K562 (cell line): ENCODE data around the gene TSPAN32. TPM values are rescaled to one million over a fixed set of nuclear protein-coding genes. Genes with fewer than 3 reads are reported as not detected.

Source experiments
- CXXC5 ChIP-seq: fragments of 250-450 bp; sonication (Bioruptor Pico); IDR thresholded peaks from 2 replicates; pipeline ENCODE4 v1.8.0; 2022; ENCODE audit warnings: inconsistent platforms, mild to moderate bottlenecking, moderate library complexity
- GABPB1 ChIP-seq: sonication (generic); formaldehyde crosslinking; IDR thresholded peaks from 2 replicates; pipeline ENCODE4 v1.8.0; 2022; ENCODE audit warnings: mild to moderate bottlenecking, missing genetic modification reagents
- IRF2 ChIP-seq: sonication (generic); formaldehyde crosslinking; IDR thresholded peaks from 2 replicates; pipeline ENCODE4 v1.8.1; 2022; ENCODE audit warnings: mild to moderate bottlenecking, missing genetic modification reagents
- MAFF ChIP-seq: IDR thresholded peaks from 2 replicates; pipeline ENCODE4 v1.6.1; 2012; ENCODE audit warnings: low read length, improper control_type of control experiment
- MCM2 ChIP-seq: fragments of 450-650 bp; IDR thresholded peaks from 2 replicates; pipeline ENCODE4 v1.6.1; 2017; ENCODE audit warnings: low read depth, mild to moderate bottlenecking
- MYC ChIP-seq, 2 experiments: fragments of 250-450 bp in 1 of 2; sonication (Bioruptor Pico) in 1 of 2; IDR thresholded peaks; 2 replicates each; pipeline versions ENCODE4 v1.5.1 to v1.6.1; 2012 to 2021; ENCODE audit warnings: low read depth in 2 of 2, borderline replicate concordance in 1 of 2, improper control_type of control experiment in 1 of 2, low read length in 1 of 2, mild to moderate bottlenecking in 1 of 2, moderate library complexity in 1 of 2
- RAD21 ChIP-seq, 2 experiments: fragments of 250-450 bp in 1 of 2; fragments of 450-650 bp in 1 of 2; sonication (Bioruptor Pico) in 1 of 2; formaldehyde crosslinking in 1 of 2; IDR thresholded peaks in 1 of 2; conservative IDR thresholded peaks in 1 of 2; 2 replicates each; pipeline versions ENCODE4 v1.4.0 to v1.8.0; 2020 to 2022; ENCODE audit warnings: mild to moderate bottlenecking in 2 of 2, moderate library complexity in 1 of 2
- TAF15 ChIP-seq: fragments of 200-400 bp; formaldehyde crosslinking; IDR thresholded peaks from 2 replicates; pipeline ENCODE4 v1.6.1; 2017; ENCODE audit warnings: mild to moderate bottlenecking, low read depth, low read length, moderate library complexity
- WHSC1 ChIP-seq: IDR thresholded peaks from one replicate; pipeline ENCODE4 v1.6.1; 2012; ENCODE audit warnings: low read length, control low read depth, inconsistent platforms
- ZNF184 ChIP-seq: sonication (generic); formaldehyde crosslinking; IDR thresholded peaks from 2 replicates; pipeline ENCODE4 v1.5.0; 2020; ENCODE audit warnings: missing genetic modification reagents
- ZNF217 ChIP-seq: sonication (generic); formaldehyde crosslinking; IDR thresholded peaks from 2 replicates; pipeline ENCODE4 v1.8.0; 2022; ENCODE audit warnings: mild to moderate bottlenecking, missing genetic modification reagents
- ZNF263 ChIP-seq: sonication (generic); formaldehyde crosslinking; IDR thresholded peaks from 2 replicates; pipeline ENCODE4 v1.8.0; 2022; ENCODE audit warnings: mild to moderate bottlenecking, missing genetic modification reagents, borderline replicate concordance
- polyA plus RNA-seq, 8 experiments: library from polyadenylated mRNA; depleted of rRNA in 4 of 8; stranded (reverse) in 5 of 8; unstranded in 3 of 8; fragments of >200 nt; fragmentation: Nextera tagmentation in 2 of 8; fragmentation: Illumina TruSeq in 1 of 8; extraction: Ambion mirVana in 2 of 8; extraction: Trizol in 1 of 8; gene quantifications; 2 replicates each; pipeline versions ENCODE4 v1.2.1 to v1.2.3, GENCODE V29; 2011 to 2014; ENCODE audit warnings: inconsistent platforms in 1 of 8, missing spikeins in 1 of 8
- total RNA-seq, 7 experiments: library from RNA; depleted of rRNA in 6 of 7; stranded (reverse); fragments of >200 nt in 6 of 7; fragmentation: Illumina TruSeq in 2 of 7; extraction: Trizol in 2 of 7; gene quantifications; 2 replicates each; pipeline versions ENCODE4 v1.2.1 to v1.2.3, GENCODE V29; 2011 to 2021; ENCODE audit warnings: low replicate concordance in 1 of 7
- TF ChIP-seq, protein P1 (sequence below): fragments of 250-450 bp; sonication (Bioruptor Pico); IDR thresholded peaks from 2 replicates; pipeline ENCODE4 v1.5.0; 2021; ENCODE audit warnings: mild to moderate bottlenecking, borderline replicate concordance
- TF ChIP-seq, protein P2 (sequence below): fragments of 250-450 bp; sonication (Bioruptor Pico); IDR thresholded peaks from 2 replicates; pipeline ENCODE4 v1.4.0; 2020
- TF ChIP-seq, protein P3 (sequence below): sonication (generic); formaldehyde crosslinking; IDR thresholded peaks from 2 replicates; pipeline ENCODE4 v1.8.0; 2022; ENCODE audit warnings: mild to moderate bottlenecking, missing genetic modification reagents
- TF ChIP-seq, protein P4 (sequence below), 3 experiments: fragments of 200-800 bp in 1 of 3; sonication (Bioruptor generic) in 1 of 3; sonication (generic) in 1 of 3; formaldehyde crosslinking in 1 of 3; IDR thresholded peaks; 2 replicates each; pipeline versions ENCODE4 v1.6.1 to v1.8.0; 2016 to 2022; ENCODE audit warnings: mild to moderate bottlenecking in 2 of 3, missing compliant biosample characterization in 2 of 3, missing genetic modification characterization in 2 of 3, missing genetic modification reagents in 1 of 3

The TSPAN32 gene
- total and polyA plus RNA-seq, 9 of the 15 experiments (the other 6 are each of a cell fraction or from before 2014, with no cell fraction given): 0.21 to 7.3 (median 2.6) TPM

DNA sequence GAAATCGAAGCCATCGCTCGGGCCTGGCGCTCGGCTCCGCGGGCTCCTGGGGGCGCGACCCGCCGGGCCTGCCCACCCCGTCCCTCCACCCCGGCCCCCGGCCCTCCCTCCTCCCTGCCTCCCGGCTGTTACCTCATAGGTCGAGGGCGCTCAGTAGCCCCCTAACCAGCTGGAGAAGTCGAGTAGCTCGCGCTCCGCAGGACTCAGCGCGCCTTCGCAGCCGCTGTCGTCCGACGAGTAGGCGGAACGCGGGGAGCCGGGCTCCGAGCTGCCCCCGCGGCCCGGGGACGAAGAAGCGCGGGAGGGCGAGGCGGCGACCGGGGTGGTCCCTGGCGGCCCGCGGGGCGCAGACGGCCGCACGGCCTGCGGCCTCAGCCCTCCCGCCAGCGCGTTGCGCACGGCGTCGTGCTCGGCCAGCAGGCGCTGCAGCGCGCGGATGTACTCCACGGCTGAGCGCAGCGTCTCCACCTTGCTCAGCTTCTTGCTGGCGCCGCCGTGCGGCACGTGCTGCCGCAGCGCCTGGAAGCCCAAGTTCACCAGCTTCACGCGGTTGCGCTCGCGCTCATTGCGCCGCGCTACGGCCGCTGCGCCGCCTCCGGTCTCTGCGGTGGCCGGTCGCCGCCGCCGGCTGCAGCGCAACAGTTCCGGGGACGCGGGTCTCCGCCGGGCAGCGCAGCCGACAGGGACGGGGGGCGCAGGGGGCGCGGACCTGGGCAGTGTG, 32.1 kb upstream of the TSPAN32 start (continued):
- TF ChIP-seq, protein P1, sequence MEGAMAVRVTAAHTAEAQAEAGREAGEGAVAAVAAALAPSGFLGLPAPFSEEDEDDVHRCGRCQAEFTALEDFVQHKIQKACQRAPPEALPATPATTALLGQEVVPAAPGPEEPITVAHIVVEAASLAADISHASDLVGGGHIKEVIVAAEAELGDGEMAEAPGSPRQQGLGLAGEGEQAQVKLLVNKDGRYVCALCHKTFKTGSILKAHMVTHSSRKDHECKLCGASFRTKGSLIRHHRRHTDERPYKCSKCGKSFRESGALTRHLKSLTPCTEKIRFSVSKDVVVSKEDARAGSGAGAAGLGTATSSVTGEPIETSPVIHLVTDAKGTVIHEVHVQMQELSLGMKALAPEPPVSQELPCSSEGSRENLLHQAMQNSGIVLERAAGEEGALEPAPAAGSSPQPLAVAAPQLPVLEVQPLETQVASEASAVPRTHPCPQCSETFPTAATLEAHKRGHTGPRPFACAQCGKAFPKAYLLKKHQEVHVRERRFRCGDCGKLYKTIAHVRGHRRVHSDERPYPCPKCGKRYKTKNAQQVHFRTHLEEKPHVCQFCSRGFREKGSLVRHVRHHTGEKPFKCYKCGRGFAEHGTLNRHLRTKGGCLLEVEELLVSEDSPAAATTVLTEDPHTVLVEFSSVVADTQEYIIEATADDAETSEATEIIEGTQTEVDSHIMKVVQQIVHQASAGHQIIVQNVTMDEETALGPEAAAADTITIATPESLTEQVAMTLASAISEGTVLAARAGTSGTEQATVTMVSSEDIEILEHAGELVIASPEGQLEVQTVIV (CRISPR knock-in tag): no peak
- TF ChIP-seq, protein P2, sequence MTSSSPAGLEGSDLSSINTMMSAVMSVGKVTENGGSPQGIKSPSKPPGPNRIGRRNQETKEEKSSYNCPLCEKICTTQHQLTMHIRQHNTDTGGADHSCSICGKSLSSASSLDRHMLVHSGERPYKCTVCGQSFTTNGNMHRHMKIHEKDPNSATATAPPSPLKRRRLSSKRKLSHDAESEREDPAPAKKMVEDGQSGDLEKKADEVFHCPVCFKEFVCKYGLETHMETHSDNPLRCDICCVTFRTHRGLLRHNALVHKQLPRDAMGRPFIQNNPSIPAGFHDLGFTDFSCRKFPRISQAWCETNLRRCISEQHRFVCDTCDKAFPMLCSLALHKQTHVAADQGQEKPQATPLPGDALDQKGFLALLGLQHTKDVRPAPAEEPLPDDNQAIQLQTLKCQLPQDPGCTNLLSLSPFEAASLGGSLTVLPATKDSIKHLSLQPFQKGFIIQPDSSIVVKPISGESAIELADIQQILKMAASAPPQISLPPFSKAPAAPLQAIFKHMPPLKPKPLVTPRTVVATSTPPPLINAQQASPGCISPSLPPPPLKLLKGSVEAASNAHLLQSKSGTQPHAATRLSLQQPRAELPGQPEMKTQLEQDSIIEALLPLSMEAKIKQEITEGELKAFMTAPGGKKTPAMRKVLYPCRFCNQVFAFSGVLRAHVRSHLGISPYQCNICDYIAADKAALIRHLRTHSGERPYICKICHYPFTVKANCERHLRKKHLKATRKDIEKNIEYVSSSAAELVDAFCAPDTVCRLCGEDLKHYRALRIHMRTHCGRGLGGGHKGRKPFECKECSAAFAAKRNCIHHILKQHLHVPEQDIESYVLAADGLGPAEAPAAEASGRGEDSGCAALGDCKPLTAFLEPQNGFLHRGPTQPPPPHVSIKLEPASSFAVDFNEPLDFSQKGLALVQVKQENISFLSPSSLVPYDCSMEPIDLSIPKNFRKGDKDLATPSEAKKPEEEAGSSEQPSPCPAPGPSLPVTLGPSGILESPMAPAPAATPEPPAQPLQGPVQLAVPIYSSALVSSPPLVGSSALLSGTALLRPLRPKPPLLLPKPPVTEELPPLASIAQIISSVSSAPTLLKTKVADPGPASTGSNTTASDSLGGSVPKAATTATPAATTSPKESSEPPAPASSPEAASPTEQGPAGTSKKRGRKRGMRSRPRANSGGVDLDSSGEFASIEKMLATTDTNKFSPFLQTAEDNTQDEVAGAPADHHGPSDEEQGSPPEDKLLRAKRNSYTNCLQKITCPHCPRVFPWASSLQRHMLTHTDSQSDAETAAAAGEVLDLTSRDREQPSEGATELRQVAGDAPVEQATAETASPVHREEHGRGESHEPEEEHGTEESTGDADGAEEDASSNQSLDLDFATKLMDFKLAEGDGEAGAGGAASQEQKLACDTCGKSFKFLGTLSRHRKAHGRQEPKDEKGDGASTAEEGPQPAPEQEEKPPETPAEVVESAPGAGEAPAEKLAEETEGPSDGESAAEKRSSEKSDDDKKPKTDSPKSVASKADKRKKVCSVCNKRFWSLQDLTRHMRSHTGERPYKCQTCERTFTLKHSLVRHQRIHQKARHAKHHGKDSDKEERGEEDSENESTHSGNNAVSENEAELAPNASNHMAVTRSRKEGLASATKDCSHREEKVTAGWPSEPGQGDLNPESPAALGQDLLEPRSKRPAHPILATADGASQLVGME (CRISPR knock-in tag): no peak
- TF ChIP-seq ZNF263 (CRISPR knock-in tag): peak; percentile 44; the same call in 1 of the 2 replicates
- no peak for TF ChIP-seq ZNF184 (CRISPR knock-in tag)
- no peak for TF ChIP-seq MCM2
- TF ChIP-seq CXXC5: peak; percentile 83
- 0 out of 2 replicates have a peak, but pooled peaks have one; percentile 17 for TF ChIP-seq MYC (IDR thresholded peaks at IDR 0.05; ENCODE audit: low read depth, low read length)
- no peak for TF ChIP-seq MYC (CRISPR knock-in tag; IDR thresholded peaks at IDR 0.05; ENCODE audit: borderline replicate concordance, low read depth)
- TF ChIP-seq GABPB1 (CRISPR knock-in tag): peak; percentile 47; the same call in 1 of the 2 replicates
- no peak for TF ChIP-seq MAFF
- no peak for TF ChIP-seq WHSC1
- TF ChIP-seq TAF15: no peak
- TF ChIP-seq, protein P3, sequence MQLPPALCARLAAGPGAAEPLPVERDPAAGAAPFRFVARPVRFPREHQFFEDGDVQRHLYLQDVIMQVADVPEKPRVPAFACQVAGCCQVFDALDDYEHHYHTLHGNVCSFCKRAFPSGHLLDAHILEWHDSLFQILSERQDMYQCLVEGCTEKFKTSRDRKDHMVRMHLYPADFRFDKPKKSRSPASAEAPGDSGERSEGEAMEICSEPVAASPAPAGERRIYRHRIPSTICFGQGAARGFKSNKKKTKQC: peak; percentile 95
- TF ChIP-seq, protein P4, sequence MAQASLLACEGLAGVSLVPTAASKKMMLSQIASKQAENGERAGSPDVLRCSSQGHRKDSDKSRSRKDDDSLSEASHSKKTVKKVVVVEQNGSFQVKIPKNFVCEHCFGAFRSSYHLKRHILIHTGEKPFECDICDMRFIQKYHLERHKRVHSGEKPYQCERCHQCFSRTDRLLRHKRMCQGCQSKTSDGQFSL (CRISPR knock-in tag; IDR thresholded peaks at IDR 0.05): peak; percentile 38; the same call in 1 of the 2 replicates
- TF ChIP-seq, protein P4 (tag; IDR thresholded peaks at IDR 0.05): no peak
- TF ChIP-seq ZNF217 (CRISPR knock-in tag): no peak
- TF ChIP-seq RAD21 (CRISPR knock-in tag; conservative IDR thresholded peaks at IDR 0.05 in 1 of 2, IDR thresholded peaks at IDR 0.05 in 1 of 2): 0 out of 4 replicates have a peak, but pooled peaks of 1 of the 2 experiments have one; percentile 5
- TF ChIP-seq IRF2 (CRISPR knock-in tag): 0 out of 2 replicates have a peak, but pooled peaks have one; percentile 20
